Neural cell (in vitro differentiated cells): ENCODE measurements around the gene MICALL1. TPM values are rescaled to one million over a fixed set of nuclear protein-coding genes. Genes with fewer than 3 reads are reported as not detected.

ENCODE experiments used
- H2AFZ ChIP-seq: fragments of 200-600, 300-800 bp; sonication (generic), shearing (Covaris generic); 2 replicates; pipeline ENCODE4 v1.6.0; 2014; ENCODE audit warnings: low read depth, mild to moderate bottlenecking, antibody characterized with exemption, low read length, moderate library complexity
- H3F3A ChIP-seq: fragments of 200-600 bp; shearing (Covaris generic); 2 replicates; pipeline ENCODE4 v1.6.1; 2016; ENCODE audit warnings: mild to moderate bottlenecking, moderate library complexity, mixed read lengths, antibody characterized with exemption, low read length; ENCODE audit not compliant: insufficient read depth, poor library complexity, severe bottlenecking
- H3K27ac ChIP-seq: fragments of 200-600, 300-800 bp; sonication (generic), shearing (Covaris generic); 2 replicates; pipeline ENCODE4 v1.5.1; 2014; ENCODE audit warnings: mild to moderate bottlenecking, low read length, moderate library complexity
- H3K27me3 ChIP-seq: fragments of 300-800, 200-600 bp; sonication (generic), shearing (Covaris generic); 2 replicates; pipeline ENCODE4 v1.6.0; 2014; ENCODE audit warnings: mild to moderate bottlenecking, low read depth, low read length, moderate library complexity; ENCODE audit not compliant: insufficient read depth
- H3K36me3 ChIP-seq: fragments of 300-800, 200-600 bp; sonication (generic), shearing (Covaris generic); 2 replicates; pipeline ENCODE4 v1.5.1; 2014; ENCODE audit warnings: mild to moderate bottlenecking, antibody characterized with exemption, low read length, moderate library complexity; ENCODE audit not compliant: insufficient read depth
- H3K4me2 ChIP-seq: fragments of 300-800, 200-600 bp; sonication (generic), shearing (Covaris generic); 2 replicates; pipeline ENCODE4 v1.6.0; 2014; ENCODE audit warnings: mild to moderate bottlenecking, low read length
- H3K4me3 ChIP-seq: fragments of 300-800, 200-600 bp; sonication (generic), shearing (Covaris generic); 2 replicates; pipeline ENCODE4 v1.5.1; 2014; ENCODE audit warnings: mild to moderate bottlenecking, low read length, moderate library complexity
- H3K79me2 ChIP-seq: fragments of 200-600 bp; shearing (Covaris generic); replicated peaks from 2 replicates; pipeline ENCODE4 v1.6.0; 2014; ENCODE audit warnings: mild to moderate bottlenecking, low read length, moderate library complexity; ENCODE audit not compliant: insufficient read depth
- H3K9ac ChIP-seq: fragments of 300-800, 200-600 bp; sonication (generic), shearing (Covaris generic); 2 replicates; pipeline ENCODE4 v1.6.1; 2016; ENCODE audit warnings: mild to moderate bottlenecking, low read length, mixed read lengths
- H3K9me2 ChIP-seq: fragments of 200-600 bp; shearing (Covaris generic); 2 replicates; pipeline ENCODE4 v1.6.1; 2016; ENCODE audit warnings: mild to moderate bottlenecking, low read length, mixed read lengths; ENCODE audit not compliant: insufficient read depth
- H3K9me3 ChIP-seq: fragments of 200-600, 300-800 bp; sonication (generic), shearing (Covaris generic); 2 replicates; pipeline ENCODE4 v1.6.1; 2016; ENCODE audit warnings: mild to moderate bottlenecking, mixed run types, low read length, moderate library complexity, mixed read lengths
- H4K20me1 ChIP-seq: fragments of 200-600 bp; shearing (Covaris generic); 2 replicates; pipeline ENCODE4 v1.6.1; 2016; ENCODE audit warnings: mild to moderate bottlenecking, mixed run types; ENCODE audit not compliant: insufficient read depth
- EP300 ChIP-seq: fragments of 450-650 bp; conservative IDR thresholded peaks from 2 replicates; pipeline ENCODE4 v1.6.1; 2014; ENCODE audit warnings: antibody characterized with exemption, mild to moderate bottlenecking, moderate library complexity; ENCODE audit not compliant: poor library complexity, severe bottlenecking
- EZH2 ChIP-seq: fragments of 200-600, 300-800 bp; shearing (Covaris generic), sonication (generic); IDR thresholded peaks from 2 replicates; pipeline ENCODE4 v1.6.1; 2014; ENCODE audit warnings: antibody characterized with exemption, low read length, borderline replicate concordance, mild to moderate bottlenecking; ENCODE audit not compliant: insufficient read depth, poor library complexity, severe bottlenecking
- MXI1 ChIP-seq: fragments of 450-650 bp; conservative IDR thresholded peaks from 2 replicates; pipeline ENCODE4 v1.6.1; 2014; ENCODE audit warnings: antibody characterized with exemption, mild to moderate bottlenecking; ENCODE audit not compliant: poor library complexity, severe bottlenecking
- POLR2AphosphoS5 ChIP-seq: IDR thresholded peaks from 2 replicates; pipeline ENCODE4 v1.6.1; 2012
- RAD21 ChIP-seq: fragments of 450-650 bp; conservative IDR thresholded peaks from 2 replicates; pipeline ENCODE4 v1.6.1; 2014; ENCODE audit warnings: antibody characterized with exemption, mild to moderate bottlenecking, moderate library complexity
- SMC3 ChIP-seq: fragments of 450-650 bp; conservative IDR thresholded peaks from 2 replicates; pipeline ENCODE4 v1.6.1; 2014; ENCODE audit warnings: antibody characterized with exemption, mild to moderate bottlenecking, moderate library complexity; ENCODE audit not compliant: poor library complexity
- TAF1 ChIP-seq: IDR thresholded peaks from 2 replicates; pipeline ENCODE4 v1.6.1; 2012; ENCODE audit warnings: low read depth
- polyA plus RNA-seq: library from polyadenylated mRNA; depleted of rRNA; stranded (reverse); fragments of >200 nt; gene quantifications from 2 replicates; pipeline ENCODE4 v1.2.3, GENCODE V29; 2014
- TF ChIP-seq, protein P1 (sequence below): fragments of 450-650 bp; IDR thresholded peaks from 2 replicates; pipeline ENCODE4 v1.5.1; 2014; ENCODE audit warnings: antibody characterized with exemption, mild to moderate bottlenecking, moderate library complexity; ENCODE audit not compliant: poor library complexity, severe bottlenecking
- TF ChIP-seq, protein P2 (sequence below): IDR thresholded peaks from 2 replicates; pipeline ENCODE4 v1.6.1; 2012; ENCODE audit warnings: borderline replicate concordance

Gene MICALL1
- polyA plus RNA-seq, 1 donor from 2014 or later, result 11.4 TPM

DNA sequence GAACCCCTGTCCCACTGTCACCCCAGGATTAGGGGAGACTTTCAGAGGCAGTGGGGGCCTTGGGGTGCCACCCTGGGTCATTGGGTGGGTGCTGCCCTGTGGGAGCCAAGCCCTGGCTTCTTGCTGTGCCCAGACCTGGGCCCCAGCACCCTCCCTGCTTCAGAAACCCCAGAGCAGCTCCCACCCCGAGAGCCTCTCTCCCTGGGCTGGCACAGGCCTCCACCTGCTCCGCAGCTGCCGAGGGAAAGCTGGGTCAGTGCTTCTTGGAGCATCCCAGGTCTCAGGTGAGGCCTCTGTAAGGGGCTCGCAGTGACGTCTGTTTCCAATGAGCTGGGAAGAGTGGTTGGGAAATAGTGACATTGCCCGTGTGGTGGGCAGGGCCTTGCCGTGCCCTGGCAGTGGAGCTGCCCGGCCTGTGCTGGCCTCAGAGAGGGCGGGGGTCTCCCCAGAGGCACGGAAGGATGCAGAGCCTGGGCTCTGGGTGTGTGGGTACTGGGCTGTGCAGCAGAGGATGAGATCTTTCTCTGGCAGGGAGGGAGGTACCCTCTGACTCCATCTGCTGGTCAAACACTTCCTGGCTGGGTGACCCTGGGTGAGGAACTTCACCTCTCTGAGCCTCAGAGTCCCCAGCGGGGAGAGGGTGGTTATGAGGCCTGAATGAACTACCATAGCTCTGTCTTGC lies 24.3 kb downstream of the MICALL1 start:
- Histone ChIP-seq H3K9ac (no peak overlapping the region), H3K9me2 (no peaks in the 10 kb centered on the region), H3K27ac (no peak overlapping the region), H3K9me3 (no peaks in the 10 kb centered on the region), H3K79me2 (no peaks in the 10 kb centered on the region), H3F3A (no peaks in the 10 kb centered on the region), H4K20me1 (no peaks in the 10 kb centered on the region), H3K27me3 (no peaks in the 10 kb centered on the region), H2AFZ (no peak overlapping the region), H3K4me3 (no peak overlapping the region), H3K36me3 (no peaks in the 10 kb centered on the region), H3K4me2 (no peak overlapping the region)
- no peak for TF ChIP-seq POLR2AphosphoS5
- TF ChIP-seq, protein P1, sequence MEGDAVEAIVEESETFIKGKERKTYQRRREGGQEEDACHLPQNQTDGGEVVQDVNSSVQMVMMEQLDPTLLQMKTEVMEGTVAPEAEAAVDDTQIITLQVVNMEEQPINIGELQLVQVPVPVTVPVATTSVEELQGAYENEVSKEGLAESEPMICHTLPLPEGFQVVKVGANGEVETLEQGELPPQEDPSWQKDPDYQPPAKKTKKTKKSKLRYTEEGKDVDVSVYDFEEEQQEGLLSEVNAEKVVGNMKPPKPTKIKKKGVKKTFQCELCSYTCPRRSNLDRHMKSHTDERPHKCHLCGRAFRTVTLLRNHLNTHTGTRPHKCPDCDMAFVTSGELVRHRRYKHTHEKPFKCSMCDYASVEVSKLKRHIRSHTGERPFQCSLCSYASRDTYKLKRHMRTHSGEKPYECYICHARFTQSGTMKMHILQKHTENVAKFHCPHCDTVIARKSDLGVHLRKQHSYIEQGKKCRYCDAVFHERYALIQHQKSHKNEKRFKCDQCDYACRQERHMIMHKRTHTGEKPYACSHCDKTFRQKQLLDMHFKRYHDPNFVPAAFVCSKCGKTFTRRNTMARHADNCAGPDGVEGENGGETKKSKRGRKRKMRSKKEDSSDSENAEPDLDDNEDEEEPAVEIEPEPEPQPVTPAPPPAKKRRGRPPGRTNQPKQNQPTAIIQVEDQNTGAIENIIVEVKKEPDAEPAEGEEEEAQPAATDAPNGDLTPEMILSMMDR, result no peak

DNA sequence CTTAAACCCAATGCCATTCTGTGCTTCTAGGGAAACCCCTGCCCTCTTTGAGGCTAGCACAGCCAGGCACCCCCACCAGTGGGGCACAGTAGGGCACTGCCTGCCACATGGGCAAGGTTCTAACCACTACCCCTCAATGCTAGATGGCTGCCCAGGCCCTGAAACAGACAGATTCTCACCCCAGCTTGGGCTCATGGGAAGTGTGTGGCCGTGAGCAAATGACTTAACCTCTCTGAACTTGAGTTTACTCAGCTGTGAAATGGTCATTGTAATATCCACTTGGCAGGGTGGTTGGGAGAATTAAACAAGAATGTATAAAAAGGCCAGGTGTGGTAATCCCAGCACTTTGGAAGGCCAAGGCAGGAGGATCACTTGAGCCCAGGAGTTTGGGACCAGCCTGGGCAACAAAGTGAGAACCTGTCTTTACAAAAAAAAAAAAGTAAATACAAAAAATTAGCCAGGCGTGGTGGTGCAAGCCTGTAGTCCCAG lies 24.9 kb downstream of the MICALL1 start:
- no peaks in the 10 kb centered on the region for H3K27me3 ChIP-seq
- H2AFZ ChIP-seq, result no peak overlapping the region
- no peaks in the 10 kb centered on the region for H3K79me2 ChIP-seq
- no peaks in the 10 kb centered on the region for H3K36me3 ChIP-seq
- H3K4me2 ChIP-seq, result no peak overlapping the region
- no peaks in the 10 kb centered on the region for H3F3A ChIP-seq
- no peak overlapping the region for H3K27ac ChIP-seq
- no peak overlapping the region for H3K9ac ChIP-seq
- no peaks in the 10 kb centered on the region for H4K20me1 ChIP-seq
- no peaks in the 10 kb centered on the region for H3K9me2 ChIP-seq
- no peaks in the 10 kb centered on the region for H3K9me3 ChIP-seq
- H3K4me3 ChIP-seq, result no peak overlapping the region
- no peak for TF ChIP-seq RAD21
- TF ChIP-seq, protein P1, result no peak
- TF ChIP-seq, protein P2, sequence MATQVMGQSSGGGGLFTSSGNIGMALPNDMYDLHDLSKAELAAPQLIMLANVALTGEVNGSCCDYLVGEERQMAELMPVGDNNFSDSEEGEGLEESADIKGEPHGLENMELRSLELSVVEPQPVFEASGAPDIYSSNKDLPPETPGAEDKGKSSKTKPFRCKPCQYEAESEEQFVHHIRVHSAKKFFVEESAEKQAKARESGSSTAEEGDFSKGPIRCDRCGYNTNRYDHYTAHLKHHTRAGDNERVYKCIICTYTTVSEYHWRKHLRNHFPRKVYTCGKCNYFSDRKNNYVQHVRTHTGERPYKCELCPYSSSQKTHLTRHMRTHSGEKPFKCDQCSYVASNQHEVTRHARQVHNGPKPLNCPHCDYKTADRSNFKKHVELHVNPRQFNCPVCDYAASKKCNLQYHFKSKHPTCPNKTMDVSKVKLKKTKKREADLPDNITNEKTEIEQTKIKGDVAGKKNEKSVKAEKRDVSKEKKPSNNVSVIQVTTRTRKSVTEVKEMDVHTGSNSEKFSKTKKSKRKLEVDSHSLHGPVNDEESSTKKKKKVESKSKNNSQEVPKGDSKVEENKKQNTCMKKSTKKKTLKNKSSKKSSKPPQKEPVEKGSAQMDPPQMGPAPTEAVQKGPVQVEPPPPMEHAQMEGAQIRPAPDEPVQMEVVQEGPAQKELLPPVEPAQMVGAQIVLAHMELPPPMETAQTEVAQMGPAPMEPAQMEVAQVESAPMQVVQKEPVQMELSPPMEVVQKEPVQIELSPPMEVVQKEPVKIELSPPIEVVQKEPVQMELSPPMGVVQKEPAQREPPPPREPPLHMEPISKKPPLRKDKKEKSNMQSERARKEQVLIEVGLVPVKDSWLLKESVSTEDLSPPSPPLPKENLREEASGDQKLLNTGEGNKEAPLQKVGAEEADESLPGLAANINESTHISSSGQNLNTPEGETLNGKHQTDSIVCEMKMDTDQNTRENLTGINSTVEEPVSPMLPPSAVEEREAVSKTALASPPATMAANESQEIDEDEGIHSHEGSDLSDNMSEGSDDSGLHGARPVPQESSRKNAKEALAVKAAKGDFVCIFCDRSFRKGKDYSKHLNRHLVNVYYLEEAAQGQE, result no peak
- no peak for TF ChIP-seq SMC3
- TF ChIP-seq EZH2, result no peak
- no peak for TF ChIP-seq TAF1
- TF ChIP-seq EP300, result no peak
- TF ChIP-seq MXI1, result no peak
- TF ChIP-seq POLR2AphosphoS5, result no peak
